ENCODE data around the gene HOXC9. TPM values are rescaled to one million over a fixed set of nuclear protein-coding genes. Genes with fewer than 3 reads are reported as not detected.
"Not testable (repeated sequence)": the region's sequence is repeated elsewhere in the genome, so short reads cannot be mapped to it uniquely, and the experiment has no call there.

The HOXC9 gene
- polyA plus RNA-seq, 4 donors: 15.9 to 22.1 (median 19.7) TPM

DNA sequence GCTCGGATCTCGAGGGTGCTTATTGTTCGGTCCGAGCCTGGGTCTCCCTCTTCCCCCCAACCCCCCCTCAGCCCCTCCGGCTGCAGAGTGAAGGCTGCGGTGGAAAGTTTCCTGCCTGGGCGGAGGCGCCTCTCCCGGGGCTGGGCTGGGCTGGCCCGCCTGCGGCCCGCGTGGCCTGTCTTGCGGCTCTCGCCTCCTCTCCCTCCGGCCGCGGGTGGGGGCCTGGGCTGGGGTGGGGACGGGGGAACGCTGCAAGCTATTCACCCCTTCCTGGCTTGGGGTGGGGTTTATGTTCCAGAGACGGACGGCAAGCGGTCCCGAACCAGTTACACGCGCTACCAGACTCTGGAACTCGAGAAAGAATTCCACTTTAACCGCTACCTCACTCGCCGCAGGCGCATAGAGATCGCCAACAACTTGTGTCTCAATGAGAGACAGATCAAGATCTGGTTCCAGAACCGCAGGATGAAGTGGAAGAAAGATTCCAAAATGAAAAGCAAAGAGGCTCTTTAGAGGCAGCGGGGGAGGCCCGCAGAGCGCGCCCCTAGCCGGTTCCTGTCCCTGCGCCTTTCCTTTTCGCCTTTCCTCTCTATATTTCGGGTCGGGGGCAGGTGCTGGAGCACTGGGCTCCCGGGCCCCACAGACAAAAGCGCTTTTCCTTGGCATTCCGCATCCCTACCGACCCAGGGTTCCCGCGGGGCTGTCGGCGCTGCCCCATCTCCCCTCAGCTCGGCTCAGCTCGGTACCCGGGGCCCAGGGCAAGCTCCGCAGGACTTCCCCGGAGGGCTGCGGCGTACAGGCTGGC is 34.2 kb downstream of the HOXC9 start:
- DNase-seq (ENCODE audit: low read depth in 4 of 4, low spot score in 3 of 4): no peak

DNA sequence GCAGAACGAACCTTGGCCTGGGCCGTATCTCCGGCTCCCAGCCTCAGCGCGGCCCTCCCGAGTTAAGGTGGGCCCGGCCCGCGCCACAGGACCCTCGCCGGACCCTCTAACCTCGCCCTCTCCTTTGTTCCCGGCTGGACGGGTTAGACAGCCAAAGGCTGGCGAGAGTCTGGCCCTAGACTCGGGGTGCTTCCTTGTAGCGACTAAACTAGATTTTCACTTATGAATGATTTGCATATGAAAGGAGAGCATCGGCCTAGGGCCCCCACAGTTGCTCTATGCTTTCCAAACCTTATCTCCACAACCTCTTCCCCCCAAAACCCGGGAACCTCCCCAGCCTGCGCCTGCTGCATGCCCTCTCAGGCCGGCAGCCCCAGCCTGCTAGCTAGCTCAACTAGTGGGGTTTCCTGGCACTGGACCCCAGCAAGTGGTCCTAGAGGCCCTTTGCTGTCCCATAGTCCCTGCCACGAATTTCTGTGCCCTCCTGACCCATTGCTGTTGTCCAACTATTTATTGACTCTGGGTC is 34.9 kb downstream of the HOXC9 start:
- no peak for DNase-seq (ENCODE audit: low read depth in 4 of 4, low spot score in 3 of 4)

DNA sequence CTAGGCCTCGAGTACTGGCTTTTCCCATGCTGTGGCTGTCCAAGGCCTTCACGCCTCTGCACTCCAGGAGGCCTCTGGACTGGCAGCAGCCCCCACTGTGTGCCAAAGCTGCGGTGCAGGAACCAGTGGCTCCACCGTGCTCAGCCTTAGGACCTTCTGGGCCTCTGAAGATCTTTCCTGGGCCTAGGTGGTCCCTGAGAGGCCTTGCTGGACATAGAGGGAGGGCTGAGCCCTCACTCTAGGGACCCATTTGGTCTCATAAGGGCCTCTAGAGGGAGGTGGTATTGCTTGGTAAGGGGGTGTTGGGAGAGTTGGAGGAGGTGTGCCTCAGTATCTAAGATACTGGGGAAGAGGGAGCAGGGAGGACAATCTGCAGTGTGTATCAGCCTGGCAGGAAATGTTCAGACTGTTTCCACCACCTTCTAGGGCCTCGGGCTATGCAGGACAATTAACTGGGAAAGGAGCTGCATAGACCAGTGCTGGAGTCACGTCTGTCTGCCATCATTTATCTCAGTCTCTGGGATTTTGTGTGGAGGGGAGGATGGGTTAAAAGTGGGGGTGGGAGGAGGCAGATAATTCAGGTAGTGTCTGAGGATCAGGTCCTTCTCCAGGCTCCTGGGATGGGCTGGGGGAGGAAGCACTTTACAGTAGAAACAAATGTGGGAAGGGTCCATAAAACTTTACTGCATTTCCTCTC is 35.8 kb downstream of the HOXC9 start:
- DNase-seq (ENCODE audit: low read depth in 4 of 4, low spot score in 3 of 4): no peak

DNA sequence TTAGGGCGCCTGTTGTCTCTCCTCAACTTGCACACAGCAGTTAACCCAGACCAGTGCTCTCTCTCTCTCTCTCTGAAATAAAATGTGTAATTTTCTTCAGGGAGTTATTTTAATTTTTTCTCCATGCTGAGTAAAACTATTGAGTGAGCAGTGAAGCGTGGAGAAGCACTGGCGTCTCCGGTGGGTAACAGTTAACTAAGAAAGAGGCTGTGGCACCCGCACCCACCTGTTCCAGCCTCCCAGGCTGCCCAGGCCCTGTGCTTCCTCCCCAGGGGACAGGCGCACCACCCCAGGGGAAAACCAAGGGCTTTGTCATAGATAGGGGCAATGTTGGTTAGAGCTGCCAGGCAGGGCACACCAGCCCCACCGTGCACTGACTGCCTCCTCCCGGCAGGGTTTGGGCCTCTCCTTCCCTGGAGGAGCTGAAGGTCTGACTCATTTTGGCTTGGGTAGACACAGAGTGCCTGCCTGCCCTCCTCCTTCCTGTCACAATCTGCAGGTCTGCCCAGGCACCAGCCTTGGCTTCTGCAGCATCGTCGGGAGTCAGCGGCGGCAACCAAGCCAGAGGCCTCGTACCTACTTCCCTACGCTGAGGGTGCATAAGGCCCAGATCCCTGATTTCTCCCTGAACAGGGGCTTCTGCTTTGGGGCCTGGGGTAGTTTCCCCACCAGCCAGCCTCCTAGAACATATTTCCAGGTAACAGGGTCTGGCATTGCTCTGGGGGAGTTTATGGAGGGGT is 36.8 kb downstream of the HOXC9 start:
- no peak for DNase-seq (ENCODE audit: low read depth in 4 of 4, low spot score in 3 of 4)

DNA sequence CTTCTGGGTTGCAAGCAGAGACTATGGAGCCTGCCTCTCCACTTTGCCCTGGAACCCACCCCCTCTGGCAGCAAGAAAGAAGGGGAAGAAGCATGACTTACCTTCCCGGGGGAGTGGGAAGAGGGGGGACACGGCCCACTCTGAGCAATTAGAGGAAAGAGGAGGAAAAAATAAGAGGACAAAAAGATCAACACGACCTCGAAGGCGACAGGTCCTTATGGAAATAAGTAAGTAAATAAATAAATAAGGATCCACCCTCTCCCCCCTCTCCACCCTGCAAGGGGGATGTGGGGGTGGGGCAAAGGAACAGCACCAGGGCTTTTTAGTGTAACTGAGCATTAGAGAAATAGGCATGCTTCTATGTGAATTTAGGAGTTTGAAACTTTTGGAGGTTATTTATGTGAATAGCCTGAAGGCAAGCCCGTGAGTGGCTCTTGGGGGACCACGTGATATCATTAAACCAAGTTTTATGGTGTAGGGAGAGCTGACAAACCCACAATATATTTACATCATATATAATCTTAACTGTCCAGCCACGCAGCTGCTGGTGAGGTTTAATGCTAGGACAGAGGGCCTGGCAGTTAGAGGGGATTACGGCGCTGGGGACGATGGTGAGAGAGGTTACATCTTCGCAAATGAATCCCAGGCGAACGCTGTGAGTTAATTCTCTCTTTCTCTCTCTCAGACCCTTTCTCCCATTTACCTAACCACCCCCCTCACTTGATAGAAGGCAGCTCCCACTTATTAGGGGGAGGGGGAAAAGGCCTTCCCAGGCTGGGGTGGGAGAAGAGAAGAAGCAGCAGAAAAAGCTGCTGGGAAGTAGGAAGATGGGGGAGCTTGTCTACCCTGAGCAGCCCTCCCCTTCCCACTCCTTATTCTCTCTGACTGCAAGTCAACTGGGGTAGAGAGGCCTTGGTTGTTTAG is 37.7 kb downstream of the HOXC9 start:
- no peak for DNase-seq (ENCODE audit: low read depth in 4 of 4, low spot score in 3 of 4)

DNA sequence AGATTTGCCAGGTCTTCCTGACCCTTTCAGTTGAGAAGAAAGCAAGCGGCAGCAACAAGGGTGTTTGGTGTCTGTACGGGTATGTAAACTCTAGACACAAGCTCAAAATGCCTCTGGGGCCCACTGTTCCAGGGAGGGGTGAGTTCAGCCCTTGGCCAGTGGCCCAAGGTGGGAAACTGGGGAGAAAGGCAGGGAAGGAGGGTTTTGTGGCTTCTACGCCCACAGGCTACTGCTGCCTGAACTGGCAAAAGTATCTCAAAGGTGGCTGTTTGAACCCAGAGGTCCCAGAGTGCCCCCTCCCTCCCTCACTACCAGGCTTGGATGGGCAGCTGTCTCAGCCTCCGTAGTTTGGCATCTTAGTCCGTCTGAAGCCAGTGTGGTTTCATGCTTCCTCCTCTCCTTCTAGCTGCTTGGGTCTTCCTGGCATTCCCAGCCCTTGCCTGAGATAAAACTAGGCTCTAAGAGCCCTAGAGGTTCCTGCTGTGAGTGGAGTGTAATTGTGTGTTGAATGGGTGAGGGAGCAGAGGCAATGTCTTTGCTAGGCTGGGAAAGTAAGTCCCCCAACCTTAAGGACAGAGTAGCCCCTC is 38.4 kb downstream of the HOXC9 start:
- no peak for DNase-seq (ENCODE audit: low read depth in 4 of 4, low spot score in 3 of 4)

DNA sequence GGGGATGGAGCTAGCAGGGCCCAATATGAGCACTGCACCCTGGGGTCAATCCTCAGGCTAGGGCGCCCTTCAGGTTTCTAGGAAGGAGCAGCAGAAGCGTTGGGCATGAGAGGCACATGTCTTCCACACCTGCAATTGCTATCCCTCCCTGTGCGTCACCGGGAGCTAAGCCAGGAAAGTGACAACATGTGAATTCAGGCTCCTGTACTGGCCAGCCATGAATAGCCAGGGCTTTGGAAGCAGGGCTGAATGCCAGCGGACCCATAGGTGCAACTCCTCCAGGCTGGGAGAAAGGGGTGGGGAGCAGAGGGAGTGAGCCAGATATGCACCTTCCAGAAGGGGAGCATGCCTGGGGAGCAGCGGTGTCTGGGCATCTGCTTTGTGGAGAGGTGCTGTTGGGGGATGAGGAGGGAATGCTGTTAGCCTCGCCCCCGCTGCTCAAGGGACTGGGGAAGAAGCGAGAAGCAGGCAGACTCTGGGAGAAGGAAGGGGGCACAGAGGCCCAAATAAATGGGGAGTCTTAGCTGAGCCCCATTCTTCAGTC is 39.0 kb downstream of the HOXC9 start:
- no peak for DNase-seq (ENCODE audit: low read depth in 4 of 4, low spot score in 3 of 4)

DNA sequence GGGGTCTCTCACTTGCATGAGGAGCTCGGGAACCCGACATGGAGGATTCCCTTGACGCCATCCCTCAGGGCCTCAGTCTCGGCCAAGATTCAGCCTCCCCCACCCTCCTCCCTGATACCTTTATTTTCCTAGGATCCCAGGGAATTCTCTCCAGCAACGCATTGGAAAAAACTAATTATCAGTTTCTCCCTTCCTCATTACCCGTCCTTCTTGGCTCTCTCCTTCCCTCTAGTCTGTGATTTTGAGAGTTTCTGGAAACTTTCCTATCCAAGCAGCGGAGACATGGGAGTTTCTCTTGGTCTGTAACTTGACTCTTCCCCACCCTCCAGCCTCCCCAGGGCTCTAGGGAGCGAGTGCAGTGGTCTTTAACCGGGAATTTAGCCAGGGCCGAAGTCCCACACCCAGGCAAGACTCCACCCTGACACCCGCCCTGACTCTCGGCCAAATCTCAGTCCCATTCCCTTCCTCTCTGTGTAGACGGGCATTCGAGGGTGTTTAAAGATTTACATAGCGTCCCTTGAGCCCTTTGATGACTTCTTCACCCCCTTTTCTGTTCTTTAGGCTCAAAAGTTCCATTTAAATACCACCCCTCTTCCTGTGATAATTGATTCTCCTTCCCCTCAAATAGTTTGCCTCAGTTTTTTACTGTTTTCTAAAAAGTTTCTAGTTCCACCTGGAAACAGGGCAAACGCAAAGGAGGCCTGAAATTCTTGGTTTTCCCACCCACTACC is 39.6 kb downstream of the HOXC9 start:
- no peak for DNase-seq (ENCODE audit: low read depth in 4 of 4, low spot score in 3 of 4)

DNA sequence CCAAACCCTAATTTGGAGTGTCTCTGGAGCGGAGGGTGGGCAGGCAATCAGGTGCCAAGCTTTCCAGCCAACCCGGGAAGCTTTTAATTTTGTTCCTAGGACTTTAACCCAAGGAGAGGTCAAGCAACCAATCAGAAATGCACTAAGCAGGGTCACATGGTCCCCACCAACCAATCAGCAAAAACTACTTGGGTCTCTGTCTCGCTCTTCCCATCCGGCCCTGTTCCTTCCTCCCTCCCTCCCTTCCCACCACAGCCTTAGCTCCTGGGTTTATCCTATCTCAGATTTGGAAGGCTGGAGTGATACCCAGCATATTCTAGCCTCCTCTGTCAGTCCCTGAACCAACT is 40.2 kb downstream of the HOXC9 start:
- DNase-seq (ENCODE audit: low read depth in 4 of 4, low spot score in 3 of 4): no peak

DNA sequence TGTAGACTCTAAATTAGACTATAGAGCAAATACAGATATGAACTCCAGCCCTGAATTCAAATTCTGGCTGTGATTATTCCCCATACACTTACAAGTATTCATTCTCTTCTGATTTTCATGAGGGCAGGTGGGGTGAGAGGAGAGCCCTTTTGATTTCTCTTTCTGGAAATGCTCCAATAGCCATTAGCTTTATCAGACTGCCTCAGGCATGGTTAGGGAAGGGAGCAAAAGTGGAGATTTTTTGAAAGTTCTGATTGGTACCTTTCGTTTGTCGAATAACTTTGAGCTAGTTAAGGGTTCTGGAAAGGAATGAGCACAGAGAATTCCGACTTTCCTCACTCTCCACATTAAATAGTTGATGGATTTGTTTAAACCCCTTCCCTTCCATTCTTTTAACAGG is 40.7 kb downstream of the HOXC9 start:
- no peak for DNase-seq (ENCODE audit: low read depth in 4 of 4, low spot score in 3 of 4)

DNA sequence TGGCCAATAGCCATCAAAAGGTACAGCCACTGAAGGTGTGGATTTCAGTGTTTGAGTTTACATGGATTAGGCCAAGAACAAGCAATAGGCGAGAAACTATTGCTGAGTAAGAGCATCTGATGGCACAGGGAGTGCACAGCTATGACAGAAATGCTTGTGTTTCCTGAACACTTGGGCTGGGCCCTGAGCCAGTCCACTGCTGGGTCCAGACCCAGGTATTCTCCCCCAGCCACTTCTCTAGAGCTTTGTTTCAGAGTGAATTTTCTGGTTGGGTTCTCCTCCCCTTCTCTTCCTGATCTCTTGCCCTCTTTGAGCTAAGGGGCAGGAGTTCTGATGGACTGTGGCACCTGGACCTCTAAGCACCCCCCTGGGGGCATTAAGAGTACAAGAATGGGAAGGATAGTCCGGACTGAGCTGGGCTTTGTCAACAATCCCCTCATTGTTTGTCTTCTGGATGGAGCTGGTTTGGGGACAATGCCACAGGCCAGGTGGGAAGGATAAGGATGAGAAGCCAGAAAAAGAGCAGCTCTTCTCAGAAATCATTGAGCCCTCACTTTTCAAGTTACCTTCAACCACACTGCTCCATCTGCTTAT is 41.2 kb downstream of the HOXC9 start:
- no peak for DNase-seq (ENCODE audit: low read depth in 4 of 4, low spot score in 3 of 4)

DNA sequence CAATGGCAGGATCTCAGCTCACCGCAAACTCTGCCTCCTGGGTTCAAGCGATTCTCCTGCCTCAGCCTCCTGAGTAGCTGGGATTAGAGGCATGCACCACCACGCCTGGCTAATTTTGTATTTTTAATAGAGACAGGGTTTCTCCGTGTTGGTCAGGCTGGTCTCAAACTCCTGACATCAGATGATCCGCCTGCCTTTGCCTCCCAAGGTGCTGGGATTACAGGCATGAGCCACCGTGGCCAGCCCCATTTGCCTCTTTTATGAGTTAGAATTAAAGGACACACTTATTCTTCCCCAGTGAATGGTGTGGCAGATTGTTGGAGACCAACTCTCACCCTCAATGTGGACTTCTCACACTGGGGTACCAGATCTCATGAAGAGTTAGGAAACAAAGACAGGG is 42.1 kb downstream of the HOXC9 start:
- not testable (repeated sequence) for DNase-seq (ENCODE audit: low read depth in 4 of 4, low spot score in 3 of 4)

DNA sequence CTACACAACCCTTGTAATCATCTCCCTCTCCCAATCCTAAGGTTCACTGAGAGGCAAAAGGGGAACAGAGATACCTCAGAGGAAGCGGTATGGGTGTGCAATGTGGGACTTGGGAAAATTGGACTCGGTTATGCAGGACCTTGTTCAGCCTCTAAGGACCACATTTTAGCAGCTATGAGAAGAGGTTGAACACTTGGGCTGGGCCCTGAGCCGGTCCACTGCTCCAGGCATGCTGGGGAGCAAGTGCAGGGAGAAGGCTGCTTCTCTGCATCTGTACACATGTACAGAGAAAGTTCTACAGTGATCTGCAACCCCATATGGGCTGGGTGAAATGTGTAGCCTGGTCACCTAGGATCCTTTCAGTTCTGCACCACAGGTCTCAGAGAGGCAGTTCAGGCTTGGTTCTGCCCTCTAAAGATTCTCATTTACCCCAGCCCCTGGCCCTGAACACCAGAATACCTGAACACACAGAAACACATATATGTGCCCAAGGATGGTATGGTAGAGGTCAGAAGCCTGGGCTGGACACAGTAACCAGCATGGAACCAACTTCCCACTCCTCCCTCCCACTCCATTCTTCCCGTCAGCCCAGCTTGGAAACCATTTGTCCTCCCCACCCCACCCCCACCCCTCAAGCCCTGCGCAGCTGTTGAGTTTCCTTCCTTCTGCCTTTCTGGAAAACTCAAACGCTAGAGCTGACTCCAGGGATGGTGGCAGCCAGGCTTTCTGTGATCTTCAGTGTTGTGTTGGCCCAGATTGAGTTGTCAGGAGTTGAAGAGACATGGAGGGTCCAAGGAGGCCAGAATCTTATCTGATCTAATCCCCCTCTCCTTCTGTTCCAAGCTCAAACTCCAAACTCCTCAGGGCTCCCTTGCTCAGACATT is 43.3 kb downstream of the HOXC9 start:
- DNase-seq (ENCODE audit: low read depth in 4 of 4, low spot score in 3 of 4): no peak

DNA sequence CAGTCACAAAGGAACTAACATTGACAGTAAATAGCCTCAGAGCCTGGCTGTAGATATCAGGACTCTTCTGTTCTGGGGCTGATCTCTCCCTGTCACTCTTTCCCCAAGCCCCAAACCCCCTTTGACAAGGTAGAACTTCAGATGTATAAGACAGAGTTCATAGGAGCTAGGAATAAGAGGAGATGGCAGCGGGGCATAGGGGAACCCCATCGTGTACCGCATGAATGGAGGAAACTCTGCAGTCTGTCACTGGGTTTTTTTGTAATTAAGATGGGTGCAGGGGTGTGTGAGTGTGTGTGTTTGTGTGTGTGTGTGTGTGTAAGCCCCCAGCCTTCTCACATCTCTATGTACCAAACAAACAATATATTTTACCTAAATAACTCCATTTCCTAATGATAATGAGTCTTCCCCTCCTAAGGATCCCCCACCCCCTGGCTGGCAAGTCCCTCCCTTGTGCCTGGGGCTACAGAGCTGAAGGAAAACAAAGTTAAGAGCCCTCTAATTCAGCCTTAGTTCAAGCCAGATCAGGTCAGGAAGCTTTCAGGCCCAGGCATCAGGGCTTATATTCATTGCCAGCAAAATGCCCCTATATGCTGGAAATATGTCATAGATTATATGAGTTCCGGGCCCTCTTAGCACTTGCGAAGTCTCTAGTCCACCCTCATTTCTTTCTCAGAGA is 44.6 kb downstream of the HOXC9 start:
- DNase-seq (ENCODE audit: low read depth in 4 of 4, low spot score in 3 of 4): no peak

DNA sequence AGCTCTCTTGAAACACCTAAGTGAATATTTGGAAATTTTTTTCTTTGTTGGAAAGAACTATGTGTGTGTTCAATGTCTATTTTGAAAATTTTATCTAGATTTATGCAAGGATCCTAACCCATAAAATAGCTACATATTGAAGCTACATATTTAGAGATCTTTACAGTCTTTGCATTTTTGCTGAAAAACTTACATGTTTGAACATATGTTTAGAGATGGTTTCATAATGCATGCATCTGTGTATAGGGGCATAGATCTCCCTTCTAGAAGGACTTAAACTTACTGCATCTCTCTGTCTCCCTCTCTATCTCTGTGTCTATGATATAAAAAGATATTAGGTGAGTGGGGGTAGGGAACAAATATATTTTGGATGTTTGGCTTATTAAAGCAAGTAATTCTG is 45.4 kb downstream of the HOXC9 start:
- no peak for DNase-seq (ENCODE audit: low read depth in 4 of 4, low spot score in 3 of 4)

DNA sequence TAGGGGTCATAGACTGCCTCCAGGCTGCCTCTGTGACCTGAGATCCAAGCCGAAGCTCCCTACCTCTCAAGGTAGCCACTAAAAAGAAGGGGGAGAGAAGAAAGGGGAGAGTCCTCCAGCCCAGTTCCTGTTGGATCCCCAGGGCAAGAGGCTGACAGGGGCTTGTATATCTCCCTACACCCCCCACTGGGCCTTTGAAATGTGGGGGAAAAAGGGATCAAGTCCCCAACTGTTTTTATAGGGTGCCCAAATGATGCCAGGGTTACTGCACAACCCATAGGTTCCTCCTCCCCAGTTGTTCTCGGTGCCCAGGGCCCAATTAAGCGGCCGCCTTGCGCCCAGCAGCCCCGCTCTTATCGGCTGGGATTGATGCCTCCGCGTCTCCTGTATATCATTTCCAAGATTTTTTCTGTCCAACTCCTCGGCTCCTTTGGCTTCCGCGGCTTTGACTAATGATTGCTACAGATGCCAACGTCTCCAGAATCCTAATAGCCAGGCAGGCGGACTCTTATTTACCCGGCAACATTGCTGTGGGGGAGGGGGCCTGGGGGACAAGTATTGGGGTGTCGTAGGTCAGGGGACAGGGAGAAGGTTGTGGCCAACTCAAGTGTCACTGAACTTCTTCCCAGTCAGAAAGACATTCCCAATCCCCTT is 46.0 kb downstream of the HOXC9 start:
- DNase-seq (ENCODE audit: low read depth in 4 of 4, low spot score in 3 of 4): no peak

DNA sequence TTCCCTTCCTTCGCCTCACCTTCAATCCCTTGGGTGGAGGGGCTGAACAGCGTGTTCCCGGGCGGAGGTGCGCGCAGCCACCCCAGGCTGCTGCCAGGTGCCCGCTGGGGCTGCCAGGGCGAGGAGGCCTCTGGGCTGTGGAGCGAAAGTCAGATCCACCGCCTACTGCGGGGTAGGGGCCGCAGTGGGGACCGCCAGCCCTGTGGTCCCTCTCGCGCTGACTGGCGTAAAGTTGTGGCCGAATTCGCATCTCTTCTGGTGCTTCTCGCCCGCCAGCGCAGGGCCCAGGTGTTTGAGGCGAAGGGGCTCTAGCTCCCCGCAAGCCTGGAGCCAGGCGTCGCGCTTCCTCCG is 46.8 kb downstream of the HOXC9 start:
- no peak for DNase-seq (ENCODE audit: low read depth in 4 of 4, low spot score in 3 of 4)

Data from right renal pelvis (tissue), 4 donors.